IMR-90 (cell line): ENCODE measurements around the gene SETD3. TPM values are rescaled to one million over a fixed set of nuclear protein-coding genes. Genes with fewer than 3 reads are reported as not detected.

Experiments
- ATAC-seq: fragments of 200-7000 bp; cut with Tn5 transposase; 2 replicates; pipeline ENCODE4 v1.9.1; 2020; ENCODE audit warnings: low read depth, mild to moderate bottlenecking, moderate library complexity
- BruUV-seq: library from RNA; stranded (reverse); fragments of 400-500 nt; replicated peaks from 2 replicates; lab custom pipeline; 2021; lab: Mats Ljungman, UMichigan
- CTCF ChIA-PET: fragments of 300-600 bp; formaldehyde crosslinking; extraction: SDS; loops from one replicate; lab custom pipeline; 2021; ENCODE audit warnings: antibody characterized with exemption; lab: Yijun Ruan, JAX
- POLR2A ChIA-PET: fragments of 300-600 bp; sonication (Branson Sonifier 250); formaldehyde crosslinking; loops from one replicate; lab custom pipeline; 2022; ENCODE audit warnings: antibody characterized with exemption; ENCODE audit not compliant: unreplicated experiment; lab: Charles Lee
- DNase-seq: peaks from one replicate; pipeline ENCODE4 v3.0.0; 2013
- H2AFZ ChIP-seq: replicated peaks from 2 replicates; pipeline ENCODE3; 2013; ENCODE audit warnings: low read length, mild to moderate bottlenecking; ENCODE audit not compliant: poor library complexity
- H2AK5ac ChIP-seq: 2 replicates; pipeline ENCODE4 v1.6.1; 2013; ENCODE audit warnings: low read depth, low read length, inconsistent platforms
- H2AK9ac ChIP-seq: replicated peaks from 2 replicates; pipeline ENCODE3; 2013; ENCODE audit warnings: mild to moderate bottlenecking, low read depth, low read length, moderate library complexity; ENCODE audit not compliant: poor library complexity
- H2BK120ac ChIP-seq: 2 replicates; pipeline ENCODE4 v1.6.1; 2013; ENCODE audit warnings: low read depth, low read length, inconsistent platforms
- H2BK15ac ChIP-seq: 3 replicates; pipeline ENCODE4 v1.6.1; 2013; ENCODE audit warnings: low read depth, low read length, inconsistent platforms
- H2BK20ac ChIP-seq: 2 replicates; pipeline ENCODE4 v1.6.1; 2013; ENCODE audit warnings: low read depth, mild to moderate bottlenecking, inconsistent platforms, low read length, moderate library complexity
- H2BK5ac ChIP-seq: 2 replicates; pipeline ENCODE4 v1.6.1; 2013; ENCODE audit warnings: mild to moderate bottlenecking, low read depth, low read length, inconsistent platforms; ENCODE audit not compliant: poor library complexity, severe bottlenecking
- H3K14ac ChIP-seq: replicated peaks from 2 replicates; pipeline ENCODE4 v1.6.1; 2013; ENCODE audit warnings: low read depth, low read length, inconsistent platforms
- H3K18ac ChIP-seq: 2 replicates; pipeline ENCODE4 v1.6.1; 2013; ENCODE audit warnings: low read depth, low read length, control low read depth
- H3K23ac ChIP-seq: 2 replicates; pipeline ENCODE4 v1.6.1; 2013; ENCODE audit warnings: low read depth, low read length, inconsistent platforms
- H3K27ac ChIP-seq: 2 replicates; pipeline ENCODE4 v1.5.1; 2013; ENCODE audit warnings: mild to moderate bottlenecking, control low read depth, low read length; ENCODE audit not compliant: insufficient read depth
- H3K27me3 ChIP-seq: 2 replicates; pipeline ENCODE4 v1.6.1; 2013; ENCODE audit warnings: low read length; ENCODE audit not compliant: control insufficient read depth, insufficient read depth
- H3K36me3 ChIP-seq: 2 replicates; pipeline ENCODE4 v1.6.1; 2013; ENCODE audit warnings: low read length, mixed read lengths; ENCODE audit not compliant: control insufficient read depth, insufficient read depth
- H3K4ac ChIP-seq: 2 replicates; pipeline ENCODE4 v1.6.1; 2013; ENCODE audit warnings: low read depth, low read length, inconsistent platforms
- H3K4me1 ChIP-seq: 2 replicates; pipeline ENCODE4 v1.6.1; 2013; ENCODE audit warnings: low read length, mixed read lengths; ENCODE audit not compliant: control insufficient read depth, insufficient read depth
- H3K4me2 ChIP-seq: 2 replicates; pipeline ENCODE4 v1.6.1; 2013; ENCODE audit warnings: low read depth, mild to moderate bottlenecking, control low read depth, low read length, moderate library complexity
- H3K4me3 ChIP-seq: 2 replicates; pipeline ENCODE4 v1.5.1; 2013; ENCODE audit warnings: low read depth, mild to moderate bottlenecking, control low read depth, low read length, moderate library complexity; ENCODE audit not compliant: insufficient read depth
- H3K56ac ChIP-seq: 2 replicates; pipeline ENCODE4 v1.6.1; 2013; ENCODE audit warnings: low read length, inconsistent platforms; ENCODE audit not compliant: insufficient read depth; ENCODE audit errors: extremely low read depth
- H3K79me1 ChIP-seq, 2 experiments: 2 replicates each; pipeline ENCODE4 v1.6.1; 2013; ENCODE audit warnings: low read length in 2 of 2, inconsistent platforms in 1 of 2, low read depth in 1 of 2
- H3K9ac ChIP-seq: 2 replicates; pipeline ENCODE4 v1.6.1; 2013; ENCODE audit warnings: low read depth, low read length, control low read depth
- H3K9me1 ChIP-seq: 2 replicates; pipeline ENCODE4 v1.6.1; 2013; ENCODE audit warnings: low read length, inconsistent platforms; ENCODE audit not compliant: insufficient read depth
- H3K9me3 ChIP-seq: 2 replicates; pipeline ENCODE4 v1.6.1; 2013; ENCODE audit warnings: low read length; ENCODE audit not compliant: control insufficient read depth, insufficient read depth
- H4K20me1 ChIP-seq: 2 replicates; pipeline ENCODE4 v1.6.1; 2013; ENCODE audit warnings: low read length, inconsistent platforms; ENCODE audit not compliant: insufficient read depth
- H4K5ac ChIP-seq: 2 replicates; pipeline ENCODE4 v1.6.1; 2013; ENCODE audit warnings: mild to moderate bottlenecking, low read depth, low read length, control low read depth
- H4K8ac ChIP-seq, 2 experiments: 2 replicates each; pipeline ENCODE4 v1.6.1; 2013; ENCODE audit warnings: low read depth in 2 of 2, low read length in 2 of 2, control low read depth in 1 of 2, inconsistent platforms in 1 of 2
- H4K91ac ChIP-seq: 2 replicates; pipeline ENCODE4 v1.6.1; 2013; ENCODE audit warnings: low read depth, low read length, inconsistent platforms; ENCODE audit not compliant: insufficient read depth
- BHLHE40 ChIP-seq: fragments of 150-350 bp; IDR thresholded peaks from 2 replicates; pipeline ENCODE4 v1.6.1; 2016; ENCODE audit warnings: mild to moderate bottlenecking, low read depth, low read length
- MAFK ChIP-seq: IDR thresholded peaks from 2 replicates; pipeline ENCODE4 v1.6.1; 2012; ENCODE audit warnings: low read depth, low read length, improper control_type of control experiment
- WGBS, 2 experiments: methylation state at CpG; one replicate each; pipeline versions ENCODE4 v1.1.5 to v1.1.7; 2013; ENCODE audit warnings: missing lambda C conversion rate in 2 of 2; ENCODE audit not compliant: insufficient read length in 1 of 2; ENCODE audit errors: extremely low coverage in 2 of 2; 5-methylcytosine and 5-hydroxymethylcytosine counted together
- dilution Hi-C: fragments of 300-500 bp; cut with HindIII; formaldehyde crosslinking; loops from one replicate; pipeline ENCODE4 v1.14.3; 2018; ENCODE audit warnings: low sequenced_read_pairs; ENCODE audit not compliant: unreplicated experiment
- in situ Hi-C: fragments of 300-500 bp; cut with MboI; formaldehyde crosslinking; loops from 3 replicates; pipeline ENCODE4 v1.14.3; 2019; ENCODE audit warnings: low sequenced_read_pairs, inconsistent platforms, mixed read lengths
- intact Hi-C: fragments of 100-400 bp; cut with micrococcal nuclease; formaldehyde crosslinking; loops from 2 replicates; pipeline ENCODE4 v1.10.0; 2022
- polyA plus RNA-seq, 3 experiments: library from polyadenylated mRNA; depleted of rRNA; stranded (reverse); fragments of >200 nt; gene quantifications; 2 replicates each; pipeline ENCODE4 v1.2.3, GENCODE V29; 2012; ENCODE audit warnings: low replicate concordance in 1 of 3
- total RNA-seq: library from RNA; depleted of rRNA; stranded (reverse); fragments of >200 nt; gene quantifications from 2 replicates; pipeline ENCODE4 v1.2.3, GENCODE V29; 2012

SETD3 gene
- total and polyA plus RNA-seq, 2 of the 4 experiments (the other 2 are of a cell fraction), result 18.8 to 31.9 TPM

GRCh38 chr14:99424306-99424877, 56.3 kb downstream of the SETD3 start:
- no TSS peak for BruUV-seq
- no peak overlapping the region for H3K4ac ChIP-seq
- dilution Hi-C loops (no loop called here), intact Hi-C loops (no loop called here), in situ Hi-C loops (no loop called here)
- no peak overlapping the region for H2BK120ac ChIP-seq
- DNase-seq (no peak), ATAC-seq (no peak)
- no peak overlapping the region for H2AK5ac ChIP-seq
- H3K4me2 ChIP-seq, result no peak overlapping the region
- no peak overlapping the region for H3K14ac ChIP-seq
- no peak overlapping the region for H2BK20ac ChIP-seq
- peaks cover 0 to 15% of the 10 kb centered on the region in 2 experiments; a peak in 3 of 4 replicates for H3K79me1 ChIP-seq
- peaks cover 2% of the 10 kb centered on the region; the same call in 1 of the 2 replicates for H3K36me3 ChIP-seq
- no peak overlapping the region for H3K56ac ChIP-seq
- no peak overlapping the region for H4K5ac ChIP-seq
- TF ChIP-seq BHLHE40 (no peak), MAFK (no peak)
- peaks cover 4% of the 10 kb centered on the region; the same call in 1 of the 2 replicates for H3K9me1 ChIP-seq
- ChIA-PET POLR2A (no interaction called here), CTCF (no interaction called here)
- no peak overlapping the region for H2AK9ac ChIP-seq
- no peak overlapping the region for H3K18ac ChIP-seq
- H3K4me3 ChIP-seq, result no peak overlapping the region
- no peak overlapping the region for H2AFZ ChIP-seq
- WGBS, 2 experiments, result 71% methylated on average over 2 of the region's 5 CpGs; no CpG with 5 or more reads in 1 of the 2 experiments
- no peak overlapping the region for H3K23ac ChIP-seq
- no peak overlapping the region for H4K91ac ChIP-seq
- peaks cover 5% of the 10 kb centered on the region; the same call in 1 of the 2 replicates for H3K9me3 ChIP-seq
- H4K8ac ChIP-seq, result no peak overlapping the region
- H4K20me1 ChIP-seq, result no peaks in the 10 kb centered on the region; the same call in 1 of the 2 replicates
- no peak overlapping the region for H2BK15ac ChIP-seq
- peaks cover 3% of the 10 kb centered on the region for H3K4me1 ChIP-seq
- H2BK5ac ChIP-seq, result no peak overlapping the region
- no peak overlapping the region for H3K9ac ChIP-seq
- H3K27me3 ChIP-seq, result no peaks in the 10 kb centered on the region
- H3K27ac ChIP-seq, result no peak overlapping the region
